Endothelial cell of umbilical vein (primary cell): ENCODE results near the gene MMP11. TPM values are rescaled to one million over a fixed set of nuclear protein-coding genes. Genes with fewer than 3 reads are reported as not detected.

Experiments used
- BruUV-seq: library from RNA; stranded (reverse); fragments of 400-500 nt; replicated peaks from 2 replicates; lab custom pipeline; 2021; lab: Mats Ljungman, UMichigan
- CTCF ChIA-PET: fragments of 300-600, 350-600 bp; sonication (Branson Sonifier 250); formaldehyde crosslinking; loops from one replicate; lab custom pipeline; 2021; ENCODE audit warnings: antibody characterized with exemption, inconsistent platforms; lab: Charles Lee
- POLR2A ChIA-PET: fragments of 300-600, 350-600 bp; sonication (Branson Sonifier 250); formaldehyde crosslinking; loops from one replicate; lab custom pipeline; 2021; ENCODE audit warnings: antibody characterized with exemption, inconsistent platforms; lab: Charles Lee
- DNase-seq: peaks from one replicate; pipeline ENCODE4 v3.0.0-alpha.2; 2011; ENCODE audit warnings: low read depth, low spot score
- FAIRE-seq: peaks from 2 replicates; lab custom pipeline; 2011; peaks lifted over from hg19 to GRCh38; lab: Jason Lieb, UNC
- H2AFZ ChIP-seq: 2 replicates; pipeline ENCODE4 v1.6.0; 2012; ENCODE audit warnings: low read depth, low read length, control low read depth, inconsistent platforms
- H3K27ac ChIP-seq: 2 replicates; pipeline ENCODE4 v1.5.1; 2011; ENCODE audit warnings: low read depth, mild to moderate bottlenecking, control low read depth, low read length, moderate library complexity; ENCODE audit not compliant: insufficient read depth
- H3K27me3 ChIP-seq, 2 experiments: 2 replicates each; pipeline versions ENCODE4 v1.6.0 to v1.6.1; 2011; ENCODE audit warnings: low read length in 2 of 2, mixed read lengths in 1 of 2; ENCODE audit not compliant: control insufficient read depth in 2 of 2, insufficient read depth in 2 of 2
- H3K36me3 ChIP-seq, 2 experiments: 2 replicates in 1 of 2; 3 replicates in 1 of 2; pipeline ENCODE4 v1.5.1; 2011; ENCODE audit warnings: low read length in 2 of 2, mild to moderate bottlenecking in 1 of 2, moderate library complexity in 1 of 2; ENCODE audit not compliant: control insufficient read depth in 2 of 2, insufficient read depth in 2 of 2; ENCODE audit errors: extremely low read depth in 1 of 2
- H3K4me1 ChIP-seq: 3 replicates; pipeline ENCODE4 v1.5.1; 2011; ENCODE audit warnings: mild to moderate bottlenecking, low read length; ENCODE audit not compliant: control insufficient read depth, insufficient read depth; ENCODE audit errors: extremely low read depth
- H3K4me2 ChIP-seq: 2 replicates; pipeline ENCODE4 v1.6.1; 2011; ENCODE audit warnings: low read length, control low read depth, mixed read lengths; ENCODE audit not compliant: insufficient read depth
- H3K4me3 ChIP-seq, 3 experiments: fragments of 200-600 bp in 1 of 3; sonication (generic), shearing (Covaris generic) in 1 of 3; replicated peaks in 1 of 3; 2 replicates each; pipeline ENCODE4 v1.5.1; 2011 to 2016; ENCODE audit warnings: control low read depth in 3 of 3, low read length in 3 of 3, mild to moderate bottlenecking in 2 of 3, inconsistent platforms in 1 of 3, low read depth in 1 of 3, moderate library complexity in 1 of 3; ENCODE audit not compliant: insufficient read depth in 1 of 3
- H3K79me2 ChIP-seq: 2 replicates; pipeline ENCODE4 v1.6.0; 2012; ENCODE audit warnings: low read length, inconsistent platforms; ENCODE audit not compliant: control insufficient read depth, insufficient read depth
- H3K9ac ChIP-seq: replicated peaks from 2 replicates; pipeline ENCODE3; 2011; ENCODE audit warnings: low read length, control low read depth; ENCODE audit not compliant: insufficient read depth; ENCODE audit errors: extremely low read depth
- H3K9me1 ChIP-seq: replicated peaks from 3 replicates; pipeline ENCODE4 v1.6.0; 2011; ENCODE audit warnings: mild to moderate bottlenecking, low read length; ENCODE audit not compliant: control insufficient read depth, insufficient read depth; ENCODE audit errors: extremely low read depth
- H3K9me3 ChIP-seq: replicated peaks from 2 replicates; pipeline ENCODE4 v1.5.1; 2012; ENCODE audit warnings: low read length, inconsistent platforms; ENCODE audit not compliant: control insufficient read depth, insufficient read depth
- H4K20me1 ChIP-seq: replicated peaks from 2 replicates; pipeline ENCODE3; 2011; ENCODE audit warnings: mild to moderate bottlenecking, low read length; ENCODE audit not compliant: control insufficient read depth, insufficient read depth; ENCODE audit errors: extremely low read depth
- FOS ChIP-seq: IDR thresholded peaks from 2 replicates; pipeline ENCODE4 v1.6.1; 2011; ENCODE audit warnings: mild to moderate bottlenecking, low read length, moderate library complexity, borderline replicate concordance; ENCODE audit not compliant: insufficient read depth
- JUN ChIP-seq: IDR thresholded peaks from 2 replicates; pipeline ENCODE4 v1.6.1; 2011; ENCODE audit warnings: borderline replicate concordance, low read depth; ENCODE audit not compliant: insufficient read length, insufficient read depth
- MAX ChIP-seq: IDR thresholded peaks from 2 replicates; pipeline ENCODE4 v1.6.1; 2011; ENCODE audit not compliant: insufficient read depth, insufficient read length
- POLR2A ChIP-seq: IDR thresholded peaks from 2 replicates; pipeline ENCODE4 v1.6.1; 2012; ENCODE audit warnings: low read depth, mild to moderate bottlenecking, control low read depth, low read length
- POLR2AphosphoS5 ChIP-seq: IDR thresholded peaks from 2 replicates; pipeline ENCODE4 v1.6.1; 2012; ENCODE audit warnings: low read depth, mild to moderate bottlenecking, control low read depth, low read length, moderate library complexity; ENCODE audit not compliant: insufficient read depth
- dilution Hi-C: fragments of 300-500 bp; cut with MboI; formaldehyde crosslinking; loops from one replicate; pipeline ENCODE4 v1.15.0; 2019; ENCODE audit warnings: low sequenced_read_pairs; ENCODE audit not compliant: extremely low pct_ligation_motif_present
- intact Hi-C: fragments of 100-400 bp; cut with micrococcal nuclease; formaldehyde crosslinking; loops from one replicate; pipeline ENCODE4 v1.10.0; 2022
- polyA plus RNA-seq, 4 experiments: library from polyadenylated mRNA; depleted of rRNA in 3 of 4; stranded (reverse) in 3 of 4; unstranded in 1 of 4; fragments of >200 nt; gene quantifications; 2 replicates each; pipeline versions ENCODE4 v1.2.1 to v1.2.3, GENCODE V29; 2011 to 2012; ENCODE audit warnings: missing spikeins in 1 of 4
- total RNA-seq: library from RNA; stranded (reverse); gene quantifications from 2 replicates; pipeline ENCODE4 v1.2.3, GENCODE V29; 2021

MMP11 gene
- total and polyA plus RNA-seq, 2 donors (not counting 3 experiments of a cell fraction or from before 2014, with no cell fraction given), result 10.3 to 16.9 TPM

DNA sequence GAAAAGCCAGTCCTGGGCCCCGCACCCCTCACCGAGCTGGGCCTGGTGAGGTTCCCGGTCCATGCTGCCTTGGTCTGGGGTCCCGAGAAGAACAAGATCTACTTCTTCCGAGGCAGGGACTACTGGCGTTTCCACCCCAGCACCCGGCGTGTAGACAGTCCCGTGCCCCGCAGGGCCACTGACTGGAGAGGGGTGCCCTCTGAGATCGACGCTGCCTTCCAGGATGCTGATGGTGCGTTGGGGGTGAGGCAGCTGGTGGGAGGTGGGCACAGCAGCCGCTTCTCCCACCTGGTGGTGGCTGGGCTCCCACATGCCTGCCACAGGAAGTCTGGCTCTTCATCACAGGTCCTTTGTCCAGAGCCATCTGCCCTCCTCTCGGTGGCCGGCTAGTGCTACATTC lies 9.6 kb downstream of the MMP11 start:
- Histone ChIP-seq H3K27me3 (no peaks in the 10 kb centered on the region), H4K20me1 (no peaks in the 10 kb centered on the region), H3K27ac (no peak overlapping the region), H3K9me3 (no peaks in the 10 kb centered on the region), H3K4me2 (no peak overlapping the region), H3K9me1 (no peaks in the 10 kb centered on the region), H3K4me3 (no peak overlapping the region), H3K36me3 (no peaks in the 10 kb centered on the region), H3K4me1 (peaks cover 5% of the 10 kb centered on the region), H3K79me2 (no peaks in the 10 kb centered on the region), H2AFZ (no peak overlapping the region), H3K9ac (no peak overlapping the region)
- no TSS peak for BruUV-seq
- DNase-seq, result no peak
- dilution Hi-C loops (no loop called here), intact Hi-C loops (no loop called here)
- ChIA-PET POLR2A (no interaction called here), CTCF (no interaction called here)
- FAIRE-seq, result no peak
- TF ChIP-seq JUN, result no peak

DNA sequence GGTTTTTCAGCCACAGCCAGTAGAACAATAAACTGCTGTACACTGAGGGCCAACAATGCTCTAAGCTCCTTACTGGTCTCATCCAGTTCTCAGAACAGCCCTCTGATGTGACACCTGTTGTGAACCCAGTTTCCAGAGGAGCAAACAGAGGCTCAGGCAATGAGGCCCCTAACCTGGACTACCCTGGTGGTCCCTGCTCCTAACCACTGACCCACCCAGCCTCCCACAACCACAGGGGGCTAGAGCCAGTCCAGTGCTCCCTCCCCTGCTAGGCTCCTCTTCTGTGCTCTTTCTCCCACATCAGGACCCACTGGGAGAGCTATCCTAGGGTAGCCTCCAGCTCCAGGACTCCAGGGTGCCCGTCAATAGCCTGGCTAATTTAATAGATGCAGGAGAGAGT lies 10.1 kb downstream of the MMP11 start:
- no peak for DNase-seq
- Histone ChIP-seq H3K4me1 (peaks cover 7% of the 10 kb centered on the region), H3K36me3 (no peaks in the 10 kb centered on the region), H3K9me1 (no peaks in the 10 kb centered on the region), H3K4me3 (no peak overlapping the region), H3K79me2 (peaks cover 4% of the 10 kb centered on the region), H3K9ac (no peak overlapping the region), H2AFZ (no peak overlapping the region), H3K27ac (no peak overlapping the region), H4K20me1 (no peaks in the 10 kb centered on the region), H3K4me2 (no peak overlapping the region), H3K27me3 (no peaks in the 10 kb centered on the region), H3K9me3 (no peaks in the 10 kb centered on the region)
- intact Hi-C loops (no loop called here), dilution Hi-C loops (no loop called here)
- no peak for FAIRE-seq
- BruUV-seq, result no TSS peak
- CTCF ChIA-PET, result interaction anchor here (0.8 kb wide), 1 partner anchor 8 kb away, joined by 3 read pairs; no protein-coding TSS in a partner anchor
- TF ChIP-seq MAX (no peak), FOS (no peak), POLR2AphosphoS5 (no peak), POLR2A (no peak)
- POLR2A ChIA-PET, result no interaction called here
